PC-3 (cell line): ENCODE measurements around the gene CCDC69. TPM values are rescaled to one million over a fixed set of nuclear protein-coding genes. Genes with fewer than 3 reads are reported as not detected.

Experiments
- ATAC-seq: fragments of 200-7000 bp; cut with Tn5 transposase; 2 replicates; pipeline ENCODE4 v1.9.1; 2020; ENCODE audit warnings: mild to moderate bottlenecking, moderate library complexity
- BruUV-seq: library from RNA; stranded (reverse); fragments of 400-500 nt; replicated peaks from 2 replicates; lab custom pipeline; 2021; lab: Mats Ljungman, UMichigan
- CTCF ChIA-PET: fragments of 300-600 bp; sonication (Branson Sonifier 250); formaldehyde crosslinking; loops from one replicate; lab custom pipeline; 2022; ENCODE audit warnings: antibody characterized with exemption; lab: Charles Lee
- POLR2A ChIA-PET: fragments of 300-600 bp; sonication (Branson Sonifier 250); formaldehyde crosslinking; loops from one replicate; lab custom pipeline; 2022; ENCODE audit warnings: antibody characterized with exemption; ENCODE audit not compliant: unreplicated experiment; lab: Charles Lee
- DNase-seq: peaks from one replicate; pipeline ENCODE4 v3.0.0-alpha.2; 2015
- H2AFZ ChIP-seq: fragments of 300-600 bp; sonication (generic); 2 replicates; pipeline ENCODE4 v1.6.0; 2016; ENCODE audit warnings: antibody characterized with exemption, low read length
- H3F3A ChIP-seq: fragments of 300-600 bp; sonication (generic); one replicate; pipeline ENCODE4 v1.6.0; 2017; ENCODE audit warnings: antibody characterized with exemption, low read length, control low read depth, mild to moderate bottlenecking; ENCODE audit not compliant: unreplicated experiment
- H3K27ac ChIP-seq: fragments of 300-600 bp; sonication (generic); 2 replicates; pipeline ENCODE4 v1.5.1; 2016; ENCODE audit warnings: mild to moderate bottlenecking, low read length
- H3K27me3 ChIP-seq: fragments of 300-600 bp; sonication (generic); 2 replicates; pipeline ENCODE4 v1.6.1; 2016; ENCODE audit warnings: low read length, mixed read lengths
- H3K36me3 ChIP-seq: fragments of 300-600 bp; sonication (generic); 2 replicates; pipeline ENCODE4 v1.6.1; 2016; ENCODE audit warnings: low read depth, mixed run types, low read length, mixed read lengths
- H3K4me1 ChIP-seq: fragments of 300-600 bp; sonication (generic); 2 replicates; pipeline ENCODE4 v1.5.1; 2016; ENCODE audit warnings: low read length; ENCODE audit not compliant: insufficient read depth
- H3K4me2 ChIP-seq: fragments of 300-600 bp; sonication (generic); 2 replicates; pipeline ENCODE4 v1.6.0; 2016; ENCODE audit warnings: low read length
- H3K4me3 ChIP-seq: fragments of 300-600 bp; sonication (generic); 2 replicates; pipeline ENCODE4 v1.5.1; 2016; ENCODE audit warnings: mild to moderate bottlenecking, low read length, mixed read lengths
- H3K79me2 ChIP-seq: fragments of 300-600 bp; sonication (generic); 2 replicates; pipeline ENCODE4 v1.6.1; 2017; ENCODE audit warnings: low read length, mixed read lengths
- H3K9ac ChIP-seq: fragments of 300-600 bp; sonication (generic); 2 replicates; pipeline ENCODE4 v1.6.0; 2016; ENCODE audit warnings: mild to moderate bottlenecking, low read length
- H3K9me2 ChIP-seq: fragments of 300-600 bp; sonication (generic); replicated peaks from 2 replicates; pipeline ENCODE4 v1.6.1; 2016; ENCODE audit warnings: mixed run types, low read length, mixed read lengths
- H3K9me3 ChIP-seq: fragments of 300-600 bp; sonication (generic); 2 replicates; pipeline ENCODE4 v1.6.1; 2016; ENCODE audit warnings: low read length, mixed read lengths
- H4K20me1 ChIP-seq: fragments of 300-600 bp; sonication (generic); 2 replicates; pipeline ENCODE4 v1.6.1; 2016; ENCODE audit warnings: low read length, mixed read lengths
- EZH2 ChIP-seq: fragments of 300-600 bp; sonication (generic); IDR thresholded peaks from one replicate; pipeline ENCODE4 v1.6.1; 2017; ENCODE audit warnings: antibody characterized with exemption, mild to moderate bottlenecking, low read length; ENCODE audit not compliant: unreplicated experiment
- EZH2phosphoT487 ChIP-seq: fragments of 300-600 bp; sonication (generic); IDR thresholded peaks from 2 replicates; pipeline ENCODE4 v1.6.1; 2018; ENCODE audit warnings: mild to moderate bottlenecking, antibody characterized with exemption, low read length, borderline replicate concordance
- intact Hi-C: fragments of 100-400 bp; cut with micrococcal nuclease; formaldehyde crosslinking; loops from 2 replicates; pipeline ENCODE4 v1.9.0; 2023
- total RNA-seq: library from RNA; depleted of rRNA; stranded (reverse); fragments of >200 nt; gene quantifications from 2 replicates; pipeline ENCODE4 v1.2.3, GENCODE V29; 2014
- TF ChIP-seq, protein P1 (sequence below): fragments of 300-600 bp; sonication (generic); conservative IDR thresholded peaks from 2 replicates; pipeline ENCODE4 v1.5.1; 2017; ENCODE audit warnings: antibody characterized with exemption, low read depth, mild to moderate bottlenecking, low read length

Gene CCDC69
- total RNA-seq, 1 experiment from 2014 or later = 26.4 TPM

DNA sequence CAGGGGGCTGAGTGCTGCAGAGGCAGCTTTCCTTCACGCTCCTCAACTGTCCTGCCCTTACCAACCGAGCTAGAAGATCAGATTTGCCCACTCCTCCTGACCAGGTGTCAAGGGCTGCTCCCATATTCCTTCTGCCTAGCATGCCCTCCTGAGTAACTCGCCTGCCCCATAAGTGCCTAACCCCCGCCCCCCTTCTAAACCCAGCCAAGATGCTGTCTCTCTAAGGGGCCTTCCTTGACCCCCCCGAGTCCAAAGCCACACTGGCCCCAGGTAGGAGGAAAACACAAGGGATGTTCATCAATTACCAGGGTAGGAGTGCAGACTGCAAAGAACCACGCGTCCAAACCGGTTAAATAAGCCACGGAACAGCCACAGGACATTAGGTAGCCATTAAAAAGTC lies 4.8 kb downstream of the CCDC69 start:
- Histone ChIP-seq H3K9ac (no peak overlapping the region), H3K4me2 (no peak overlapping the region), H3K9me3 (no peaks in the 10 kb centered on the region), H3K27ac (no peak overlapping the region), H3K9me2 (no peaks in the 10 kb centered on the region), H4K20me1 (no peaks in the 10 kb centered on the region), H3K79me2 (no peaks in the 10 kb centered on the region), H3K36me3 (no peaks in the 10 kb centered on the region), H2AFZ (no peak overlapping the region), H3K27me3 (no peaks in the 10 kb centered on the region), H3K4me3 (no peak overlapping the region), H3K4me1 (peaks cover 33% of the 10 kb centered on the region), H3F3A (no peaks in the 10 kb centered on the region)
- TF ChIP-seq, protein P1, sequence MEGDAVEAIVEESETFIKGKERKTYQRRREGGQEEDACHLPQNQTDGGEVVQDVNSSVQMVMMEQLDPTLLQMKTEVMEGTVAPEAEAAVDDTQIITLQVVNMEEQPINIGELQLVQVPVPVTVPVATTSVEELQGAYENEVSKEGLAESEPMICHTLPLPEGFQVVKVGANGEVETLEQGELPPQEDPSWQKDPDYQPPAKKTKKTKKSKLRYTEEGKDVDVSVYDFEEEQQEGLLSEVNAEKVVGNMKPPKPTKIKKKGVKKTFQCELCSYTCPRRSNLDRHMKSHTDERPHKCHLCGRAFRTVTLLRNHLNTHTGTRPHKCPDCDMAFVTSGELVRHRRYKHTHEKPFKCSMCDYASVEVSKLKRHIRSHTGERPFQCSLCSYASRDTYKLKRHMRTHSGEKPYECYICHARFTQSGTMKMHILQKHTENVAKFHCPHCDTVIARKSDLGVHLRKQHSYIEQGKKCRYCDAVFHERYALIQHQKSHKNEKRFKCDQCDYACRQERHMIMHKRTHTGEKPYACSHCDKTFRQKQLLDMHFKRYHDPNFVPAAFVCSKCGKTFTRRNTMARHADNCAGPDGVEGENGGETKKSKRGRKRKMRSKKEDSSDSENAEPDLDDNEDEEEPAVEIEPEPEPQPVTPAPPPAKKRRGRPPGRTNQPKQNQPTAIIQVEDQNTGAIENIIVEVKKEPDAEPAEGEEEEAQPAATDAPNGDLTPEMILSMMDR = no peak
- TF ChIP-seq EZH2phosphoT487 (no peak), EZH2 (no peak)
- POLR2A ChIA-PET = no interaction called here
- no TSS peak for BruUV-seq
- intact Hi-C loops = no loop called here
- CTCF ChIA-PET = no interaction called here
- DNase-seq (no peak), ATAC-seq (no peak)

DNA sequence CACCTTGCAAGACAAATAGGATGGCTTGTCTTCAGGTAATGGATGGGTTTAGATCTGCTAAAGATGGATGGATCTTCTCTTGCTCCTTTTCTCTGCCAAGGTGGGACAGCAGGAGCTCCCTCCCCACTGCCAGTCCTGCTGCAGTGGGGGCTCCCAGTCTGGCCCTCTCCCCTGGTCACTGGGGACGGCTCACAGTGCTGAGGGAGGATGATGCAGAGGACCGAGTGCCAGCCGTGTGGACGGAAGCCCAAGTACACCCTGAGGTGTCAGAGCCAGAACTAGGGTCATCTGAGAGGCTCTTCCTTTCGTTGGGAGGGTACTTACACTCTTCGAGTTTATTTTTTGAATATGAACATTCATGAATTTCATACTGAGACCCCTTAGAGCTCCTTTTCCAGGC lies 5.7 kb downstream of the CCDC69 start:
- Histone ChIP-seq H4K20me1 (no peaks in the 10 kb centered on the region), H3K27me3 (no peaks in the 10 kb centered on the region), H3F3A (no peaks in the 10 kb centered on the region), H3K9me2 (no peaks in the 10 kb centered on the region), H2AFZ (no peak overlapping the region), H3K79me2 (no peaks in the 10 kb centered on the region), H3K9ac (no peak overlapping the region), H3K36me3 (no peaks in the 10 kb centered on the region), H3K4me2 (no peak overlapping the region), H3K27ac (no peak overlapping the region), H3K4me1 (peaks cover 35% of the 10 kb centered on the region), H3K4me3 (no peak overlapping the region), H3K9me3 (no peaks in the 10 kb centered on the region)
- no peak for TF ChIP-seq EZH2phosphoT487
- TF ChIP-seq, protein P1 = no peak
- TF ChIP-seq EZH2 = no peak
- ChIA-PET CTCF (no interaction called here), POLR2A (no interaction called here)
- no peak for ATAC-seq
- no peak for DNase-seq
- BruUV-seq = no TSS peak
- intact Hi-C loops = no loop called here

DNA sequence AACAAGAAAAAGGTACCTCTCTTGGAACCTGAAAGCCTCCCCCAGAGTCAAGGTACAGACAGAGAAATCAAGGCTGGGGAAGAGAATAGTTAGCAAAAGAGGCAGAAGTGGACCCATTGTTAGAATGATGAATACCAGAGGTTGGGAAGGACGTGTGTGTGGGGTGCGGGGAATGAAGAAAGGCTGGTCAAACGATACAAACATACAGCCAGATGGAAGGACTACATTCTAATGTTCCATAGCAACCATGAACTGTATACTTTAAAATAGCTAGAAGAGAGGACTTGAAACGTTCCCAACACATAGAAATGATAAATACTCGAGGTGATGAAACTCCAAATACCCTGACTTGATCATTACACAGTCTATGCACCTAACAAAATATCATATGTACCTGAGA lies 7.1 kb downstream of the CCDC69 start:
- H3K79me2 ChIP-seq = no peaks in the 10 kb centered on the region
- no peak for ATAC-seq
- BruUV-seq = no TSS peak

More for the DNA sequence above, 7.1 kb downstream of the CCDC69 start:
- Histone ChIP-seq H3K9me3 (no peaks in the 10 kb centered on the region), H3K27me3 (no peaks in the 10 kb centered on the region), H3K36me3 (no peaks in the 10 kb centered on the region), H3K9me2 (no peaks in the 10 kb centered on the region), H3K4me1 (peaks cover 32% of the 10 kb centered on the region), H3K4me2 (no peak overlapping the region), H3K9ac (no peak overlapping the region), H2AFZ (no peak overlapping the region), H4K20me1 (no peaks in the 10 kb centered on the region), H3K27ac (no peak overlapping the region), H3F3A (no peaks in the 10 kb centered on the region), H3K4me3 (no peak overlapping the region)
- CTCF ChIA-PET = no interaction called here
- intact Hi-C loops = no loop called here
- no peak for DNase-seq
- POLR2A ChIA-PET = no interaction called here
- TF ChIP-seq EZH2 (no peak), EZH2phosphoT487 (no peak)
- TF ChIP-seq, protein P1 = no peak
